ENCODE data around the gene TCL1B. TPM values are rescaled to one million over a fixed set of nuclear protein-coding genes. Genes with fewer than 3 reads are reported as not detected.

Gene TCL1B
- total RNA-seq, 2 donors from 2014 or later = not detected

DNA sequence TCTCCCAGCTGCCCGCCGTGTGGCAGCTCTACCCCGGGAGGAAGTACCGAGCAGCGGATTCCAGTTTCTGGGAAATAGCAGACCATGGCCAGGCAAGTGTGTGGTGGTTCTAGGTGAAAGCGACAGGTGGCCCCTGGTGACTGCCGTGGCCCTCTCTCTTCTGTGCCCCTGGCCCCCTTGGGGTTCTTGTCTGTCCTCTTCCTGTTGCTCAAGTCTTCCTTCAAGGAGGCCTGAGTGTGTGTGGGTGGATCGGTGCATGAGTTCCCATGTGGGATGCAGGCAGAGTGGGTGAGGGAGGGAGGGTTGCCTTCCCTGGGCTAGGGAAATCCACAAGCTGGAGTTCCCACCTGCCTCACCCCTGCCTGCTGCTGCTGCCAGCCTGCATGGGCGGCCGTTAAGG lies 4.6 kb downstream of the TCL1B start:
- DNase-seq = no peak

DNA sequence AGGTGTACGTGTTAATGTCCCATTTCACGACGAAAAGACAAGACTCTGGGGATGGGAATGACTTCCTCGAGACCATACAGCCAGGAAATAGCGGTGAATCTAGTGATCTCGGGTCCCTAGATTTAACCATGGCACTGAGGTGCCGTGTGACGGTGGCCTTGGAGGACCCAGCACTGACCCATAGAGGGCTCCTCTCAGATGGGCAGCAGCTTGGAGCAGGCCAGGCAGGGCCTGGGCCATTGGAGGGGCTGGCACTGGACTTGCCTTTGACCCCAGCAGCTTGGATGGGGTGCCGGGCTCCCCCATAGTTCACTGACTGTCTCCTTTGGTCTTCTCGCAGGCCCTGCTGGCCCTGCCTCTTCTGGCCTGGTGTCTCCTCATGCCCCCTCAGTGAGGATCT lies 5.4 kb downstream of the TCL1B start:
- Histone ChIP-seq H3K4me1 (no peaks in the 10 kb centered on the region), H3K9me3 (no peaks in the 10 kb centered on the region), H3K9ac (ENCODE audit: low read depth in 2 of 2, low read length in 2 of 2) (no peak overlapping the region), H3K27me3 (no peaks in the 10 kb centered on the region), H3K27ac (no peak overlapping the region), H3K36me3 (no peaks in the 10 kb centered on the region), H3K4me3 (no peak overlapping the region)
- no peak for DNase-seq
- intact Hi-C loops (cut with DNase I) = no loop called here
- TF ChIP-seq, protein P1, sequence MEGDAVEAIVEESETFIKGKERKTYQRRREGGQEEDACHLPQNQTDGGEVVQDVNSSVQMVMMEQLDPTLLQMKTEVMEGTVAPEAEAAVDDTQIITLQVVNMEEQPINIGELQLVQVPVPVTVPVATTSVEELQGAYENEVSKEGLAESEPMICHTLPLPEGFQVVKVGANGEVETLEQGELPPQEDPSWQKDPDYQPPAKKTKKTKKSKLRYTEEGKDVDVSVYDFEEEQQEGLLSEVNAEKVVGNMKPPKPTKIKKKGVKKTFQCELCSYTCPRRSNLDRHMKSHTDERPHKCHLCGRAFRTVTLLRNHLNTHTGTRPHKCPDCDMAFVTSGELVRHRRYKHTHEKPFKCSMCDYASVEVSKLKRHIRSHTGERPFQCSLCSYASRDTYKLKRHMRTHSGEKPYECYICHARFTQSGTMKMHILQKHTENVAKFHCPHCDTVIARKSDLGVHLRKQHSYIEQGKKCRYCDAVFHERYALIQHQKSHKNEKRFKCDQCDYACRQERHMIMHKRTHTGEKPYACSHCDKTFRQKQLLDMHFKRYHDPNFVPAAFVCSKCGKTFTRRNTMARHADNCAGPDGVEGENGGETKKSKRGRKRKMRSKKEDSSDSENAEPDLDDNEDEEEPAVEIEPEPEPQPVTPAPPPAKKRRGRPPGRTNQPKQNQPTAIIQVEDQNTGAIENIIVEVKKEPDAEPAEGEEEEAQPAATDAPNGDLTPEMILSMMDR (IDR thresholded peaks at IDR 0.05) = no peak

More for the DNA sequence above, 4.6 kb downstream of the TCL1B start:
- Histone ChIP-seq H3K9me3 (no peaks in the 10 kb centered on the region), H3K27me3 (no peaks in the 10 kb centered on the region), H3K4me1 (no peaks in the 10 kb centered on the region), H3K4me3 (no peak overlapping the region), H3K27ac (no peak overlapping the region), H3K9ac (ENCODE audit: low read depth in 2 of 2, low read length in 2 of 2) (no peak overlapping the region), H3K36me3 (no peaks in the 10 kb centered on the region)
- TF ChIP-seq, protein P1 (IDR thresholded peaks at IDR 0.05) = no peak
- intact Hi-C loops (cut with DNase I) = no loop called here

DNA sequence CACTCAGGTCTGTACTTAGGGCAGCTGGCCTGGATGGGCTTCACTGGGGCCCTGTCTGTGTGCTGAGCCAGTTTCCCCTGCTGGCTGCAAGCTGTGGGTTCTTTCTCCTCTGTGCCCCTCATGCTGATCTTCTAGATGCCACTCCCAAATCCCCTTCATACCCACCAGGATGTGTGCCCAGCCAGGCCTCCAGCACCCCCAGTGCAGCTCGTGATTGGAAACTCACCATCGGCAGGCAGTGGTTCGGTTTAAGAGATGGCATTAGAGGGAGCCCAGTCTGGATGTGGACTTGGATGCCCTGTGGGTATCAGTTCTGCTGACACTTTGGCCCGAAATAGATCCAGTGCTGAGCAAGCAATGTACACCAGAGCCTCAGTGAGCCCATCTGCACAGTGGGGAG lies 5.9 kb downstream of the TCL1B start:
- H3K4me3 ChIP-seq = no peak overlapping the region
- H3K36me3 ChIP-seq = no peaks in the 10 kb centered on the region
- no peak overlapping the region for H3K9ac ChIP-seq (ENCODE audit: low read depth in 2 of 2, low read length in 2 of 2)
- no peaks in the 10 kb centered on the region for H3K4me1 ChIP-seq
- intact Hi-C loops (cut with DNase I) = no loop called here
- H3K27ac ChIP-seq = no peak overlapping the region
- no peaks in the 10 kb centered on the region for H3K9me3 ChIP-seq
- TF ChIP-seq, protein P1 (IDR thresholded peaks at IDR 0.05) = no peak
- DNase-seq = no peak
- H3K27me3 ChIP-seq = no peaks in the 10 kb centered on the region

DNA sequence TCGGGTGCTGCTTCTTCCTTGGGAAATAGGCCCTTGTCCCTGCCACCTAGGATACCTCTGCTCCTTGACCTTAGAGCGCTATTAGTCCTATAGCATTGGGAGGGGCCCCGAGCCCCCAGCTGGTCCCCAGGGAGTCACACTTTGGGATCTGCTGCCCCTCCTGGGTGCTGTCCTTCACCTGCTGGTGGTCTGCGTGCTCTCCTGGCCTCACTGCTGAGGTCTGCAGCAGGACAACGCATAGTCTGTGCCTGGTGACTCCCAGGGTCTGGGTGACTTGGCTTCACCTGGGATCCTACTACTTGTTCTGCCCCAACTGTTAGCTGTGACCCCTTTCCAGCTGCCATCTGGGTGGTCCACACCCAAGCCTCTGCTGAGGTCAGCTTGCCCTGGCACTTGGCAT lies 8.8 kb downstream of the TCL1B start:
- intact Hi-C loops (cut with DNase I) = no loop called here
- Histone ChIP-seq H3K36me3 (no peaks in the 10 kb centered on the region), H3K4me1 (no peaks in the 10 kb centered on the region), H3K9me3 (no peaks in the 10 kb centered on the region), H3K4me3 (no peak overlapping the region), H3K27me3 (no peaks in the 10 kb centered on the region), H3K9ac (ENCODE audit: low read depth in 2 of 2, low read length in 2 of 2) (no peak overlapping the region), H3K27ac (no peak overlapping the region)
- TF ChIP-seq, protein P1 (IDR thresholded peaks at IDR 0.05) = no peak
- no peak for DNase-seq

DNA sequence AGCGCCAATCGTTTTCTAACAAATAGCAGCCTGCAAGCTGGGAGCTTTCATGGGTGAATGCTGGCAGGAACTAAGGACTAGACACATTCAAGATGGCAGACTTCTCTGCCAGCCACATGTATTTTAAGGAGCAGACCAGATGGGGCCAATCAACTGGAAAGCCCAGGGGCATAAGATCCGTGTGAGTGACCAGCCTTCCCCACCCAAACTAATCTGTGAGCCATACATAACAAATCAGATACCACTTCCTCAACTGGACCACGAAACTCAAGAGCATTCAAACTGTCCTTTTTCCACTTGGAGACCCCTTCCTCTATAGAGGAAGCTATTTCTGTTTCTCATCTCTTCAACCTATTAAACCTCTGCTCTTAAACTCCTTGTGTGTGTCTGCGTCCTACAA lies 9.7 kb downstream of the TCL1B start:
- TF ChIP-seq, protein P1 (IDR thresholded peaks at IDR 0.05) = no peak
- Histone ChIP-seq H3K27ac (no peak overlapping the region), H3K36me3 (no peaks in the 10 kb centered on the region), H3K9me3 (no peaks in the 10 kb centered on the region), H3K4me1 (no peaks in the 10 kb centered on the region), H3K4me3 (no peak overlapping the region), H3K27me3 (no peaks in the 10 kb centered on the region), H3K9ac (ENCODE audit: low read depth in 2 of 2, low read length in 2 of 2) (no peak overlapping the region)
- intact Hi-C loops (cut with DNase I) = no loop called here
- no peak for DNase-seq

DNA sequence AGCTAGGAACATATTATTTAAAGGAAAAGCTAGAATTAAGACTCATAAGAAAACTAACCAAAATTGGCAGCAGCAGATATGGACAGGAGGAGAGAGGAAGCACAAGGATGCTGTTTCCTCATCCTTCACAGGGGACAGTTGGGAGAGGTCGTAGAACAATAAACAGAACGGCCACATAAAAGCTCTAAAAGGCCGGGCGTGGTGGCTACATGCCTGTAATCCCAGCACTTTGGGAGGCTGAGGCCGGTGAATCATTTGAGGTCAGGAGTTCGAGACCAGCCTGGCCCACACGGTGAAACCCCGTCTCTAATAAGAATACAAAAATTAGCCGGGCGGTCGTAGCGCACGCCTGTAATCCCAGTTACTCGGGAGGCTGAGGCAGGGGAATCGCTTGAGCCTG lies 10.5 kb downstream of the TCL1B start:
- no peak overlapping the region for H3K27ac ChIP-seq
- no peaks in the 10 kb centered on the region for H3K36me3 ChIP-seq
- no peak overlapping the region for H3K4me3 ChIP-seq
- no peaks in the 10 kb centered on the region for H3K4me1 ChIP-seq
- TF ChIP-seq, protein P1 (IDR thresholded peaks at IDR 0.05) = no peak
- DNase-seq = no peak
- intact Hi-C loops (cut with DNase I) = no loop called here
- H3K9ac ChIP-seq (ENCODE audit: low read depth in 2 of 2, low read length in 2 of 2) = no peak overlapping the region
- no peaks in the 10 kb centered on the region for H3K9me3 ChIP-seq
- no peaks in the 10 kb centered on the region for H3K27me3 ChIP-seq
